EL (cell line): ENCODE results near the gene TTLL11.
"Not testable (repeated sequence)": the region's sequence is repeated elsewhere in the genome, so short reads cannot be mapped to it uniquely, and the experiment has no call there.

ENCODE experiments used
- DNase-seq: peaks from one replicate; pipeline ENCODE4 v3.0.0-alpha.2; 2016

Gene TTLL11

DNA sequence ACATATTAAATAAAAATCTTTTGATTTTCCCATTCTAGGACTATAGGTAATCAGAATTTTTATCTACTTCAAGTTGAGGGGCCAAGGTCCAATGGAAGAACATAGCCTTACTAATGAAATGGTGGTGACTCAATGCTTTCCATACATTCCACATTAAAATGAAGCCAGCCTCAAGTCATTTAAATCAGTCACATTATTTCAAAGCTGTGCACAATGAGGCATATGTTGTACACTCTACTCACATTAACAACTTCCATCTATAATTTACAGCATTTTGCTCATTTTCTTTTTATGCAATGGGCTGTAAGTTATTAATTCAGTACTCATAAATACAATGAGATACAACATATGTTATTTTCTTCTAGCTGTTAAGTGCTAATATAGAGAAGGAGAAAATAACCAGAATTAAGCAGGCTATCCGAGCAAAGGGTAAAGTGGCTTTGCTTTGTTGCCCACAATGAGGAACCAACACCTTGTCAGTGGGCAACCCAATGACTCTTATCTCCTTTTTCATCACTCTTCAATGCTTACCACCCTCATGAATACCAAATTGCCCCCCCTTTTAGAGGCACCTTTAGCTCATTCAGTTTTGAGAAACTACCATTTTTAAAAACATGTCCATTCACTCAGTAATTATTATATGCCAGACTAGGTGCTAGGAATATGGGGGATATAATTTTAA lies 52.4 kb downstream of the TTLL11 start:
- no peak for DNase-seq

DNA sequence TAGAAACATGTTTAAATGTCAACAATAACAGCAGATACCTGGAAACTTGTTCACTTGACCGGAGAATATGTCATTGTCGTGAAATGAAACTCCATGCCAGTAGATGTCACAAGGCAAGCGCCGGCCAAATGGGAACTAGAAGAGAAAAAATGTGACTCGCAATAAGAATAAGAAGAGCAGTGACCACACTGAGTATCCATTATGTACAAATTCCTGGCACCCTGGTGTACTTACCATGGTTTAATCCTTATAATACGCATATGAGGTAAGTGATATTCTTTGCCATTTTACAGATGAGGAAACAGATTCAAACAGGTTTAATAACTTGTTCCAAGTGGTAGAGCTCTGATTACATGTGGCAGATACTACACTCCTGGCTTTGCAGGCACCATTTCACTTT lies 53.9 kb downstream of the TTLL11 start:
- DNase-seq = no peak

DNA sequence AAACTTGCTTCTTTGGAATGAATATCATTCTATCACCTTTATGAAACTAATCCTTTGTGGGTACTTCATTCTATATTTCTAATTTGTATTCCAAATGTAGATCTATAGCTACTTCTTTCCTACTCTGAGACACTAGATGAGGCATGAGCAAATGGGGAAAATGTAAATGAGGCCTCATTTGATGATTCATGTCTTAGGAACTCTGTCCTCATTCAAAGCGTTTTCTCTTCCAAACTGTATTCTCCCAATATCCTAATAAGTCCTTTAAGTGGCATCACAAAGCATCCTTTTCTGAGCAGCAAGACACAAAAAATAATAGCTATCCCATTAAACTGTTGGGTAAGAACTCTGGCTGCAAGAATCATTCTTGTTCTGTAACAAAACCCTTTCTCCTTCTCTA lies 56.1 kb downstream of the TTLL11 start:
- peak; percentile 70 for DNase-seq

DNA sequence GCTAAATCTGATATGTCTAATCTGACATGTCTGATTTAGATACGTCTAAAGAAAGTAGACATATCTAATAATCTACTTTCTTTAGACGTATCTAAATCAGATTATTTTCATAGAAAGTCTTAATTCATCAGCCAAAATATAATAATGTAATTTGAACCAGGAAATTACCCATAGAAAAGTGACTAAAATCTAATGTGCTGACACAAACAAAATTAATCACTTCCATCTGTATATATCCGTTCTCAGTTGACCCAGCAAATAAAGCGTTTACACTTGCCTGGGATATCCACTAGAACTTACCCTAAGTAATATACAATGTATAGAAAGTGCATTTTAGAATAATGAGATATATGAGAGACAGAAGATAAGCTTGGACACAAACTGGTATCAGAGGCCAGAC lies 56.7 kb downstream of the TTLL11 start:
- DNase-seq = no peak

DNA sequence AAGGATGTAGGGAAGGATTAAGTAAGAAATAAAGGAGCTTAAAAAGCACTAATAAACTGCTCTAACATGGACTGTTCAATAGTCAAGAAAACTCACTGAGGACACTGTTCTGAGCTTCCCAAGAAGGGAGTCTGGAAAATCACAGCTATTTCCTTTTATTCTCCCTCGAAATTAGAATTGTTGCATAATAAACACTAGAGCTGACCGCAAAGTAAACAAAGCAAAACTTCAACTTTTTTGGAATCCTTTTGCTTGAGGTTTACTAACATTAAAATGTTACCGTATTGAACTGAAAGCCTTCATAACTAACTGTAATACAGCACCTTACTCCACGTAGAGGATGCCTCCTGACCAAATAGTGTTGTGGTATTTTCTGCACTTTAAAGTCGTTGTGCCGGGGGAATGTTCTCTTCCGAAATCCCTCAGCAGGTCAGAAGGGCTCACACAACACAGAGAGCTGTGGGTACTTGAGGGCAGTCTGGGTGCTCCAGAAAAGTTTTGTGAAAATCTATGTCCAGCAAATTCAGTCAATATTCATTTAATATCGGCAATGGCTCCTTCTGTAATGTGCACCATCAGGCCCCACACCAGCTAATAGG lies 59.2 kb downstream of the TTLL11 start:
- DNase-seq = no peak

DNA sequence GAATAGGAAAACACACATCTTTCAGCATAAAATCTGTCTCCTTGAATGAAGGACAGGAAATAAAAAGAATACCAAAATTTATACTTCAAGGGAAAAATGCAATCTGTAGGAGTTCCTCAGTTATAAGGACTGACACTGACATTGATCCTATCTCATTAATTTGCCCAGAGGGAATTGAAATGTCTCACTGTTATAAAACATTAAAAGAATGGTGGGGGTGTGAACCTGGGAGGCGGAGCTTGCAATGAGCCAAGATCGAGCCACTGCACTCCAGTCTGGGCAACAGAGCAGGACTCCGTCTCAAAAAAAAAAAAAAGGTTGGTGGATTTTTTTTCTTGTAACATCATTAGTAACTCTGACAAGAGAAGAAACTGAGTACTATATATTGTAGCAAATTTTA lies 60.8 kb downstream of the TTLL11 start:
- DNase-seq = no peak

DNA sequence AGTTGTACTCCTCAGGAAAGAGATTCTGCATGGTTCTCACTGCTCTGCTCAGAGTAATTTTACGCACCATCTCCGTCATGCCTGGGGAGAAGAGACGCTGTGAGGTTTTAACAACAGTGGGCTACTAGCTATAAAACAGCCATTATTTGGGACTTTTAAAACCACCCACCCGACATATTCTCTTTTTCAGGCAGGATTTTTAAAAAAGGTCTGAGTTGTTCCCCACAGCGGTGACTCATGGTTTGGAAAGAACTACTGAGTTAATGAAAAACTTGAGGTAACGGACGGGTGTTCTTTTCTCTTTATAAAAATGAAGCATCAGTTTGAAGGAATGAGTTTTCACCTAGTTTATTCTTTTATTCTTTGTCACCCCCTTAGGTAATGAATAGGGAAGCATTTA lies 61.3 kb downstream of the TTLL11 start:
- DNase-seq = no peak

DNA sequence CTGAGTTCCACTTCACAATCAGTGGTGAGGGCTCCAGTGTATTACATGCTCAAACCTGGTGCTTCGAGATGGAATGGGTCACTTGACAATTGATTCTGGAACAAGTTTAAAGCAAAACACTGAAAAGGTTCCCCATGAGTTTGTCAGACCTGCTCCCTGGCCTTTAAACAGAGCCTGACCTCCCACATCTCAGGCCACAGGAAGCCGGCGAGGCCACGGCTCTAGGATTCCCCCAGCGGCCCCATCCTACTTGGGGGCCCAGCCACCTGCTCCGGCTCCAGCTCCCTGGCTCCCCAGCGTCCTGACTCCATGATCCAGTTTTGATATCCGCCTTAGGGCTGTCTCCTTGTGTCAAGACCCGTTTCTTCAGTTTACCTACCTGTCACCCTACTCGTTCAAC lies 62.0 kb downstream of the TTLL11 start:
- DNase-seq = no peak

DNA sequence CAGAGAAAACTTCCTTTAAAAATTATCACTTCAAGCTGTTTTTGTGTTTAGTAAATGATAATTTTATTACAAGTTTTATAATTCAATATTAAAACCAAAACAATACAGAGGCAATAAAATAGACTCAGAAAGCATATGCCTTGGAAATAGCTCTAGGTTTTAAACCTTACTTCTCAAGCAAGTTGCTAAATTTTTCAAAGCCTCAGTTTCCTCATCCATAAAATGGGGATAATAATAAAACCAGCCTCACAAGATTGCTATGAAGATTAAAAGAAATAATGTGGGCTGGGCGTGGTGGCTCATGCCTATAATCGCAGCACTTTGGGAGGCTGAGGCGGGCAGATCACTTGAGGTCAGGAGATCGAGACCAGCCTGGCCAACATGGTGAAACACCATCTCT lies 62.8 kb downstream of the TTLL11 start:
- no peak for DNase-seq

DNA sequence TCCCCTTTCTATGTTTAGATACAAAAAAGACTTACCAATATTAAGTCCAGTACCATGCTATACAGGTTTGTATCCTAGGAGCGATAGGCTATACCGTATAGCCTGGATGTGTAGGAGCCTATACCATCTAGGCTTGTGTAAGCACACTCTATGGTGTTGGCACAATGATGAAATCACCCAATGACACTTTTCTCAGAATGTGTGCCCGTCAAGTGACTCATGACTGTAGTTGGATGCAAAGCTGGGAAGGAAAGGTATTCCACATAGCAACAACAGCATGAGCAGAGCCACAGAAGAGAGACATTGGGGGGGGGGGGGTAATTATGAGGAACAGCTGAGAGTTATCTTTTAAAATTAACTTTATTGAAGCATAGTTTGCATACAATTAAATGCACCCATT lies 63.2 kb downstream of the TTLL11 start:
- DNase-seq = peak; percentile 21

DNA sequence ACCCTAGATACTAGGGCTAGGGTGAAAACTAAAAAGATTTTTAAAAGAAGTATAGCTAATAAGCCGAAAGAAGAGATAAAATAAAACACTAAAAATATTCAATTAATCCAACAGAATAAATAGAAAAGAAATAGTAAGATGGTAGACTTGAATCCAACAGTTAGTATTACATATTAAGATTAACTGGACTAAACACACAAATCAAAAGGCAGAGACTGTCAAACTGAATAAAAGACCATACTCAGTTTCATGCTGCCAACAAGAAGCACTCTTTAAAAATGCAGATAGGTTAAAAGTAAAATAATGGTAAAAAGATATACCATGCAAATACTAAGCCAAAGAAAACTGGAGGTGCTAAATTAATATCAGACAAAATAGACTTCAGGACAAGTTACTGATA lies 65.0 kb downstream of the TTLL11 start:
- no peak for DNase-seq

DNA sequence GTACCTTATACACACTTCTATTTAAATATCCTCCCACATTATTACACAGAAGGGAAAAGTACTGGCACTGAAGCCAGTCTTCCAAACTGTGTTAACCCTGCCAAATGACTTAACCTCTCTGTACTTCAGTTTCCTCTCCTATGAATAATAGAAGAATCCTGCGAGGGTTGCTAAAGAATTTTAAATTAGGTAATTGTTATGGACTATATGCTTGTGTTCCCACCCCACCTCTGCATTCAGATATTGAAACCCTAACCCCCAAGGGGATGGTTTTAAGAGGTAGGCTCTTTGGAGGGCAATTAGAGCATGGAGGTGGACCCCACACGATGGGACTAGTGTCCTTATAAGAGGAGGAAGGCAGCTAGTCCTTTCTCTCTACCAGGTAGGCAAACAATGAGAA lies 72.7 kb downstream of the TTLL11 start:
- no peak for DNase-seq

DNA sequence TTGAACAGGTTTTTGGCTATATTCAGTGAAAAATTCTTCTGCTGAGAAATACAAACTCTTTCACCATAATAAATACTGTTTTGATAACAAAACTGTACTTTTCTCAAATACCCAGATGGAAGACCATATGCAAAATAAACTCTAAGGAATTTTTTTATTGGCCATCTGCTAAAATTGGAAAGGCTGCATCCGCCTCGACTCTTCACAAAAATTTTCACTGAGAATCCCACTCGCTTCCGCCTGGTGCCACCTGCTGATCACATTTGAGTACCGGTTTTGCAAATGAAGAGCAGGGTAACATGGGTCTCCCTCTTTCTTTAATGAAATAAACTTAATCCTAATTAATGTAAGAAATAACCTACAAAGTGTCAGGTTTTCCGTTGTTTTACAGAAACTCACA lies 76.4 kb downstream of the TTLL11 start:
- DNase-seq = no peak

DNA sequence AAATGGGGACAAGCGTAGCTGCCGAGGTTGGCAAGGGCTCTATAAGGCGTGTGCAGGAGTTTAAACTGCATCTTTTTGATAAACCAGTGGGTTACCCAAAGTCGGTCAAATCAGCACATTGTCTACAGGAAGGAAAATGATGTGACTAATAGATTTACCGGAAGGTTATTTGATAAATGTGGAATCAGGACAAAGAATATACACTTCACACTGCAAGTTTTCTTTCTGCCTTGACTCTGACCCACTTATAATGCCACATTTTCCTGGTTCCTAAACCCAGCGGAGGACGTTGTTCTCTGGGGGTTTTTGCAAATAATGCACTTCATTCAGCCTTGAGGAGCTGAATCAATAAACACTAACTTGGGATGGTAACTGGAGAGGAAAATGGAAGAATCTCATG lies 76.8 kb downstream of the TTLL11 start:
- no peak for DNase-seq

DNA sequence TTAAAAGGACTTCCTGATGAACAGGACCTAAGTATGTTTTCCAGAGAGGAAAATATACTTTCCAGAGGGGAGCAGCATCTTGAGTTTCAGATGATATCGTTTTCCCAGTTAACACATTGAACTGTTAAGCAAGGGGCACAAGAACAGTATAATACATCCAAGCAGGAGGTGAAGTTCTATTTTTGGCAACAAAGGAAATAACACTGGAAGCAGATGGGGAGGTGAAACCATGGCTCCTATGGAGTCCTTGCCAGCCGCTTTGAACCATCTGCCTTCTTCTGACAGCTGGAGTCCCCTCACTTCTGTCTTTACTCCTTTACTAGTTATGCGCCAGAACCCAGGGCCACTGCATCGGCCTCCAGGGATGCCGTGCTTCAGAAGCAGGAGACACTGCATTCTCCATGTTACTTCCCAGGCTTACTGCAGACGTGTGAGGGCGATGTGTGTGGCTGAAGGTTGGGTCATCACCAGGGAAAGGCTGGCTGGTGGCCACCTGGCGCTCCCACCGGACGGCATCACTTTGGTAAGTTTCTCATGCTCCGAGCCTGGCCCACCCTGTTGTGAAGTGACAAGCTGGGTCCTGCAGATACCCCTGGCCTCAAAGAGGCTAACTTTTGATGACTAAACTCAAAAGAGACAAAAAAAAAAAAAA lies 77.8 kb downstream of the TTLL11 start:
- DNase-seq = no peak

DNA sequence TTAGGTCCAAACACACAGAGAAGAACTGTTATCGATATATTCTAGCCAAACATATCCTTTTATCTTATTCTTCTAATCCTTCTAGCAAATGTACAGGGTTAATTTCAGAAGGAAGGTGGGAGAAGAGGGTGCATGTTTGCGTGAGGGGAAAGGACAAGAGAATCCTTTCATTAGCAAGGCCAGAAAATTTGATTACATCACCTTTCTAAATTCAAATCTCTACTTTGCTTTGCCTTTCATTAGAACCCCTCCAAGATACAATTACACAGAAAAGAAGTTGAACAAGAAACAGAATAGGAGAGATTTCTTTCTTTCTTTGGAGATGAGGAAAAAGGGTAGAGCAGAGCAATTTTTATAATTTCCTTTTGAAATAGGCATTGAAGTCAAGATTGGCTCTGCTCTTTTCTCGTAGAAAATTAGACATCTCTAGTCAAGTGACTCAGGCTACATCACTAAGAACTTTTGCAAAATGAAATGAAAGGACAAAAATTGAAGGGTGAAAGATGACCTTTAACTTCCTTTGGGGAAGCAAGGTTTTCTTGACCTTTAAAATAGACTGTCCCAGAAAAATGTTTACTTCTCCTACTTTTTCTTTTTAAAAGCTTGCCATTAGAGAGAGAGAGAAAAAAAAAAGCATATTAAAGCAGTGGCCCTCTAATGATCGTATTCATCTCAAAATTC lies 81.2 kb downstream of the TTLL11 start:
- DNase-seq = no peak

DNA sequence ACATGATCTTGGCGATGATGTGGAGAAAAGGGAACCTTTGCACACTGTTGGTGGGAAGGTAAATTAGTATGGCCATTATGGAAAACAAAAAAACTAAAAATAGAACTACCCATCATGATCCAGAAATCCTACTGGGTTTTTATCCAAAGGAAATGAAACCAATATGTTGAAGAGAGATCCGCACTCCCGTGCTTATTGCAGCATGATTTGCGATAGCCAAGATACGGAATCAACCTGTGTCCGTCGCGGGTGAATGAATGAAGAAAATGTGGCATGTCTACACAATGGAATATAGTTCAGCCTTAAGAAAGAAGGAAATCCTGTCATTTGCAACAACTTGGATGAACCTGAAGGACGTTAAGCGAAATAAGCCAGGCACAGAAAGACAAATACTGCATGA lies 84.5 kb downstream of the TTLL11 start:
- no peak for DNase-seq

DNA sequence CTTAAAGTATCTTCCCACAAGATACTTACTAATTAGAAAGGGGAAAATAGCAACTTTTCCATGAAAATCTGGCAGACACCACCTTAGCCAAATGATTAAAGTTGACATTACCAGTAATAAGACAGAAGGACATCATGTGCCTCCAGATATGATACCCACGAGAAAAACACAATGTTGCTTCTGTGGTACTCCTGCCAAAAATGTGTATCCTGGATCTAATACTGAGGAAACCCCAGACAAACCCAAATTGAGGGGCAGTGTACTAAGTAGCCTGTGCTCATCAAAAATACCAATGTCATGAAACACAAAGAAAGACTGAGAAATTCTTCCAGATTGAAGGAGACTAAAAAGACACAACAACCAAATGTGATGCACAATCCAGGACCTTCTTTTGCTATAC lies 85.3 kb downstream of the TTLL11 start:
- DNase-seq = no peak

DNA sequence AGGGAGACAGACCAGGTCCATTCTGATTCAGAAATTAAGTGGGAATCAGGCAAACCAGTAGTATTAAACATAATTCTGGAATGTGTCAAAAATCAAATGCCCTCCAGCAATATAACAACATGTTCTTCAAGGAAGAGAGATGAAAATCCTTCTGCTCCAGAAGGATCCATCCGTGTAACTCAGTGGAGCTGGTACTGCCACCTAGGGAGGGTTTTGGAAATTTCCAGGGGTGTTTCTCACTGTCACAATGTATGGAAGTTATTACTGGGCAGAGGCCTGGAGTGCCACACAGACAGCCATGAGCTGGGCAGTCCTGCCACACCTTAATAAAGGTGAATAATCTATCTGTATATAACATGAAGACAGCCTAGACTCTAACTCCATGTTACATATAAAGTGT lies 87.5 kb downstream of the TTLL11 start:
- peak; percentile 81 for DNase-seq

DNA sequence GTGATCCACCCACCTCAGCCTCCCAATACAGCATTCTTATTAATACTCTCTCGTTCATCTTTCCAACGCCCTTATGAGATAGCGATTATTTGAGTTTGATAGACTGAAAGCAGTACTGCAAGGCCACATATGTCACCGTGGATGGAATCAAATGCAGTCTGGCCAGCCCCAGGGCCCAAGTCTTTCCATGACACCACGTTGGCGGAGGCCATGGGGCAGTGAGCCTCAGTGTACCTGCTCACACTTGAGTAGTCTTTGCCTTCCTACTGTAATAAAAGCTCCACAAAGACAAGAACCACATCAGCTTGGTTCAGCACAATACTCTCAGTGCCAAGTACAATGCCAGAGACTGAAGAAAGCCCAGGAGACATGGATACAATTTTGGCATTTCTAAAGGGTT lies 88.5 kb downstream of the TTLL11 start:
- DNase-seq = no peak

DNA sequence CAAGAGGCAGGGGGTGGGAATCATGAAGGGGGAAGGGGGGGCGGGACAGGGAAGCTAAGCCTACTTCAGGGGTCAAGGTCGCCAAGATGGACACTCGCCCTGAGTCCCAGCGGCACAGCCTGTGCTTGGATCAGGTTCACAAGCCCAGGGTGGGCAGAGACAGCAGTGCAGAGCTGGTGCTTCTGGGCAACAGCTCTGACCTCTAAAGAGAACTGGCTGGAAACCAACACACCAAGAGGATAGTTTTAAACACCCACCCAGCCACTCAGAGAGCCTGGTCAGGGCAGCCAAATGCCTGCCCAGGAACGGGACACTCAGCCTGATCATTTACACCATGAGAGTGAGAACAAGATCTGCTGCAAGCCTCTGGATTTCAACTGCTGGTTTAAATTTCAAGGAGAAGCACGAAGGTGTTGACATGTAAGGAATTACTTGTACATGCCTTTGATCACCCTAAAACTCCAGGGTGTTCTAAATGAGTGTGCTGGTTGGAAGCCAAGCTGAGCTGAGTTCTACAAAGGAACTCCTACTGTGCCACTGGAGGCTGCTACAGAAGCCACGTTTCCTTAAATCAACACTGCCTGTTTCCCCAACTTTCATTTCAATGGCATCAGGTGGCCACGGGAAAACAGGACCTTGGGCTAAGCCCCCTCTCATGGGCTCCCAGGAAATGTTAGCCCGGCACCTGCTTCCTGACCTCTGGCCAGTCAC lies 91.5 kb downstream of the TTLL11 start:
- no peak for DNase-seq

DNA sequence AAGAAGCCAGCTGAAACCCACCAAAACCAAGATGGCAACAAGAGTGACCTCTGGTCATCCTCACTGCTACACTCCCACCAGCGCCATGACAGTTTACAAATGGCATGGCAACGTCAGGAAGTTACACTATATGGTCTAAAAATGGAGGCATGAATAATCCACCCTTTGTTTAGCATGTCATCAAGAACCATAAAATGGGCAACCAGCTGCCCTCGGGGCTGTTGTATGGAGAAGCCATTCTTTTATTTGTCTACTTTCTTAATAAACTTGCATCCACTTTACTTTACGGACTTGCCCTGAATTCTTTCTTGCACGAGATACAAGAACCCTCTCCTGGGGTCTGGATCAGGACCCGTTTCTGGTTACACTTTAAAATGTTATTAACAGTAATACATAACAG lies 92.6 kb downstream of the TTLL11 start:
- not testable (repeated sequence) for DNase-seq

DNA sequence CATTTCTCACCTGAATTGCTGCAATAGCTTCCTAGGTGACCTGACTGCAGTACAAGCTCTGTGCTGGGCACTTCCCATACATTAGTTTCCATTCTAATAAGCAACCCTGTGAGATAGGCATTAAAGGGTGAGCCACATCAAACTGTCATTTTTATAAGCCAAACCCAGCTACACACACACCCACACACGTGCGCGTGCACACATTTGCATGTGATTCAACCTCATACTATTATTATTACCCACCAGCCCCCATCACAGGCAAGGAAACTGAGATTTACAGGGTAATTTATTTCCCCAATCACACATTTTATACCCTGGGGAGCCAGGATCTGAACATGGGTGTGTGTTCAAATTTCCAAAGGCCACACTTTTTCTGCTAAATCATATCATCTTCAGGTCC lies 93.6 kb downstream of the TTLL11 start:
- no peak for DNase-seq
